Epithelial cell of proximal tubule (primary cell): ENCODE data around the gene YPEL5. TPM values are rescaled to one million over a fixed set of nuclear protein-coding genes. Genes with fewer than 3 reads are reported as not detected.
"Not testable (repeated sequence)": the region's sequence is repeated elsewhere in the genome, so short reads cannot be mapped to it uniquely, and the experiment has no call there.

ENCODE experiments used
- DNase-seq: peaks from one replicate; pipeline ENCODE4 v3.0.0-alpha.2; 2011; ENCODE audit warnings: low read depth
- H3K4me3 ChIP-seq: 2 replicates; pipeline ENCODE4 v1.5.1; 2011; ENCODE audit warnings: low read depth, mild to moderate bottlenecking, low read length
- total RNA-seq: library from RNA; depleted of rRNA; stranded (reverse); fragments of >200 nt; gene quantifications from 2 replicates; pipeline ENCODE4 v1.2.3, GENCODE V29; 2015
- TF ChIP-seq, protein P1 (sequence below): conservative IDR thresholded peaks from 2 replicates; pipeline ENCODE4 v1.5.1; 2012; ENCODE audit warnings: low read depth, mild to moderate bottlenecking, low read length

The YPEL5 gene
- total RNA-seq, 1 donor from 2014 or later = 63.1 TPM

- TF ChIP-seq, protein P1, sequence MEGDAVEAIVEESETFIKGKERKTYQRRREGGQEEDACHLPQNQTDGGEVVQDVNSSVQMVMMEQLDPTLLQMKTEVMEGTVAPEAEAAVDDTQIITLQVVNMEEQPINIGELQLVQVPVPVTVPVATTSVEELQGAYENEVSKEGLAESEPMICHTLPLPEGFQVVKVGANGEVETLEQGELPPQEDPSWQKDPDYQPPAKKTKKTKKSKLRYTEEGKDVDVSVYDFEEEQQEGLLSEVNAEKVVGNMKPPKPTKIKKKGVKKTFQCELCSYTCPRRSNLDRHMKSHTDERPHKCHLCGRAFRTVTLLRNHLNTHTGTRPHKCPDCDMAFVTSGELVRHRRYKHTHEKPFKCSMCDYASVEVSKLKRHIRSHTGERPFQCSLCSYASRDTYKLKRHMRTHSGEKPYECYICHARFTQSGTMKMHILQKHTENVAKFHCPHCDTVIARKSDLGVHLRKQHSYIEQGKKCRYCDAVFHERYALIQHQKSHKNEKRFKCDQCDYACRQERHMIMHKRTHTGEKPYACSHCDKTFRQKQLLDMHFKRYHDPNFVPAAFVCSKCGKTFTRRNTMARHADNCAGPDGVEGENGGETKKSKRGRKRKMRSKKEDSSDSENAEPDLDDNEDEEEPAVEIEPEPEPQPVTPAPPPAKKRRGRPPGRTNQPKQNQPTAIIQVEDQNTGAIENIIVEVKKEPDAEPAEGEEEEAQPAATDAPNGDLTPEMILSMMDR = no peak
- no peak for DNase-seq
- H3K4me3 ChIP-seq = no peak overlapping the region
These were observed 9.9 kb upstream of the YPEL5 start for GRCh38 chr2:30136764-30137444.

DNA sequence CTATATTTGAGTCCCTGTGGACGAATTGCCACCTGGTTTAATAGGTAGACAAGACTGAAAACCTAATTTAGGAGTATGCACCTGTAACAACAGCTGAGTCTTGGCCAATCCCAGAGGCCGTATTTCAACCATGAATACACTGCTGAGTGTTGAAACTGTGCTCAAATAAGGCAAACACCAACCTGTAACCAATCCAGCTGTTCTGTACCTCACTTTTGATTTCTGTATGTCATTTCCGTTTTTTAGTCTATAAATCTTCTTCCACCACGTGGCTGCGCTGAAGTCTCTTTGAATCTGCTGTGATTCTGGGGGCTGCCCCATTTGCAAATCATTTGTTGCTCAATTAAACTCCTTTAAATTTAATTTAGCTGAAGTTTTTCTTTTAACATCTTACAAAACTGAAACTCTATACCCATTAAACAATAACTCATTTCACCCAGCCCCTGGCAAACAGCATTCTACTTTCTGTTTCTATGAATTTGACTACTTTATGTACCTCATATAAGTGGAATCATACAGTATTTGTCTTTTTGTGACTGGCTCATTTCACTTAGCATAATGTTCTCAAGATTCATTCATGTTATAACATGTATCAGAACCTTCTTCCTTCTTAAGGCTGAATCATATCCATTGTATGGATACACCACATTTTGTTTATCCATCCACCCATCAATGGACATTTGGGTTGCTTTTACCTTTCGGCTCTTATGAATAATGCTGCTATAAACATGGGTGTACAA lies 7.5 kb upstream of the YPEL5 start:
- no peak for DNase-seq
- TF ChIP-seq, protein P1 = no peak
- H3K4me3 ChIP-seq = no peak overlapping the region

DNA sequence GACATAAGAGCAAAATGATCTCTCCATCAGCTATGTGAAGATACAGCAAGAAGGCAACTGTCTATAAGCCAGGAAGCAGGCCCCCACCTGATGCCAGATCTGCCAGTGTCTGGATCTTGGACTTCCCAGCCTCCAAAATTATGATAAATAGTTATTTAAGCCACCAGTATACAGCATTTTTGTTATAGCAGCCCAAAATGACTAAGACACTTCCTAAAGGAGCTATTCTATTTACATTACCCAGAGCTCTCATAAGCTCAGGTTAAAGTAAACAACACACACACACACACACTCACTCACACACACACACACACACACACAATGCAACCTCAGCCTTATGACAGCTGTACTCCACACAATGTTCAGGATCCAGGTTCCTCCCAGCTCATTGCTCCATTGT lies 5.7 kb upstream of the YPEL5 start:
- no peak for DNase-seq
- TF ChIP-seq, protein P1 = no peak
- H3K4me3 ChIP-seq = no peak overlapping the region

GRCh38 chr2:30144260-30144659 lies 2.5 kb upstream of the YPEL5 start:
- TF ChIP-seq, protein P1 = no peak
- DNase-seq = no peak
- no peak overlapping the region for H3K4me3 ChIP-seq

DNA sequence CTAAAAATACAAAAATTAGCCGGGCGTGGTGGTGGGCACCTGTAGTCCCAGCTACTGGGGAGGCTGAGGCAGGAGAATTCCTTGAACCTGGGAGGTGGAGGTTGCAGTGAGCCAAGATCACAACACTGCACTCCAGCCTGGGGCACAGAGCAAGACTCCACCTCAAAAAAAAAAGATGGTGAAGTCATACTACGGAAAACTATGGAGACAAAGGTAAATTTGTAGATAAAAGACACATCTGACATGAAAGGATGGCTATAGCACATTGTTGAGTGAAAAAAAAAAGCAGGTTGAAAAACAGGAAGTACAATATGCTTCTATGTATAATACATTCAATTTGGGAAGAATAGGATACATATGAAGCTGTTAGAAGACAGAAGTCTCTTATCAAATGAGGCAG lies 1.9 kb upstream of the YPEL5 start:
- DNase-seq, H3K4me3 ChIP-seq: not testable (repeated sequence)

DNA sequence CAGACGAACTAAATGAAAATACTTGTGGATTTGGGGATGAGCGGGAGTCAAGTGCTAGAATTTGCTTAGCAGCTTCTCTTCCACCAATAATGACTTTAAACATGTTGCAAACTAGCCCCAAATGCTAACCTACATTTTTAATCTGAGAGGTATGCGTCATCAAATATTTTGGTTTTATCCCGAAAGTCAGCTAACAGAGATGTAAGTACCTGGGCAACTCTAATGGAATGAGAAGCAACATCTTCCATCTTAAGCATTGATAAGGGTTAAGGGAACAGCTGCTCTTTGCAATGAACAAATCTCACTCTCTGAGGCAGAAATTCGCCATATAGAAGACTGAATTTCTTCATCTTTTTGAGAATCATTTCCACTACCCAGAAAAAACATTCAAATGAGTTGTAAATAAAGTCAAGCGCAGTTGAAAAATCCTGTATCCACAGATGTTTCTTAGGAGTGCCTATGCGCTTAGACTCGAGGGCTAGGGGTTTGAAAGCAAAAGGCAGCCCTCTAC lies 926 bp upstream of the YPEL5 start:
- no peak for DNase-seq
- TF ChIP-seq, protein P1 = no peak

GRCh38 chr2:30147196-30147714 lies 448 bp downstream of the YPEL5 start:
- DNase-seq = no peak
- H3K4me3 ChIP-seq = peak overlapping the region; percentile 83
- TF ChIP-seq, protein P1 = no peak

More for the DNA sequence above, 926 bp upstream of the YPEL5 start:
- peak overlapping the region; percentile 54 for H3K4me3 ChIP-seq
